ENCODE results near the gene FOXB2.

The FOXB2 gene

GRCh38 chr9:77010527-77010926 is 8.9 kb upstream of the FOXB2 start:
- TF ChIP-seq, protein P1, sequence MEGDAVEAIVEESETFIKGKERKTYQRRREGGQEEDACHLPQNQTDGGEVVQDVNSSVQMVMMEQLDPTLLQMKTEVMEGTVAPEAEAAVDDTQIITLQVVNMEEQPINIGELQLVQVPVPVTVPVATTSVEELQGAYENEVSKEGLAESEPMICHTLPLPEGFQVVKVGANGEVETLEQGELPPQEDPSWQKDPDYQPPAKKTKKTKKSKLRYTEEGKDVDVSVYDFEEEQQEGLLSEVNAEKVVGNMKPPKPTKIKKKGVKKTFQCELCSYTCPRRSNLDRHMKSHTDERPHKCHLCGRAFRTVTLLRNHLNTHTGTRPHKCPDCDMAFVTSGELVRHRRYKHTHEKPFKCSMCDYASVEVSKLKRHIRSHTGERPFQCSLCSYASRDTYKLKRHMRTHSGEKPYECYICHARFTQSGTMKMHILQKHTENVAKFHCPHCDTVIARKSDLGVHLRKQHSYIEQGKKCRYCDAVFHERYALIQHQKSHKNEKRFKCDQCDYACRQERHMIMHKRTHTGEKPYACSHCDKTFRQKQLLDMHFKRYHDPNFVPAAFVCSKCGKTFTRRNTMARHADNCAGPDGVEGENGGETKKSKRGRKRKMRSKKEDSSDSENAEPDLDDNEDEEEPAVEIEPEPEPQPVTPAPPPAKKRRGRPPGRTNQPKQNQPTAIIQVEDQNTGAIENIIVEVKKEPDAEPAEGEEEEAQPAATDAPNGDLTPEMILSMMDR (IDR thresholded peaks at IDR 0.05; ENCODE audit: low read depth, low read length, missing control alignments), result no peak
- no peak for DNase-seq (ENCODE audit: extremely low read depth, low read depth)
- no peak overlapping the region for H3K4me3 ChIP-seq (replicated peaks; ENCODE audit: low read depth, low read length)

DNA sequence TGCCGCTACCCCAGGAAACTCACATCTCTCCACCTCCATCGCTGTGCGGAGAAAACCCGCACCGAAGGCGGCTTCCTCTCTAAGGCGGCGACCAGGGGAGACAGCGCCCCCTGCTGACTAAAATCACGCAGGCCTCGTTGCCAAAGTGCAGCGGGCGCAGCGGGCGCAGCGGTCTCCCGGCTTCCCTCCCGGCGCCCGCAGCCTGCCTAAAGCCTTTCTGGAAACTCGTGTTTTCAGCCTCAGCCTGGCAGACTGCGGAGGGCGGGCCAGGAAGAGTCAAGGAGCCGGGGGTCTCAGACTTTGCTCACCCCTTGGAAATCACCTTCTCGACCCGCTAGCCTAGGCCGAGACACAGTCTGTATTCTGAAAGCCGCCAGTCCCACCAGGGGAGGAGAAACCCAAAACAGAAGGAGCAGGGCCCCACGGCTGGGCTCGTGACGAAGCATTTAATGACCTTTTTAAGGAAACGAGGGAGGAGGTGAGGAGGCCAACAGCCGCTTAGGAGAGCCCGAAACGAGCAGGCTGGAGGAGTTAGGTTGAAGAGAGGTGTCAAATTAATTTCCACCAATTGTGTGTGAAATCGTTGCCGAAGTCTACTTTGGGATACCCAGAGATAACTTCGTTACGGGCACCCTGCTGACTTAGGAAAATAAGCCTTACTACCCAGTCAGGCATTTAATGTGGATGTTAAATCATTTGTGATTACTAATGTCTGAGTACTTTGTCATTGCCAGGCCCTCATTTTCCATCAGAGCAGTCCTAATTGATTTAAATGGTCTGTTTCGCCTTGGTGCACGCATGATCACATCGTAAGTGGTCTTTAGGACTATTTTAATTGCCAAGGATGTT is 7.3 kb upstream of the FOXB2 start:
- no peak overlapping the region for H3K4me3 ChIP-seq (replicated peaks; ENCODE audit: low read depth, low read length)
- TF ChIP-seq, protein P1 (IDR thresholded peaks at IDR 0.05; ENCODE audit: low read depth, low read length, missing control alignments), result peak; percentile 68
- no peak for DNase-seq (ENCODE audit: extremely low read depth, low read depth)

DNA sequence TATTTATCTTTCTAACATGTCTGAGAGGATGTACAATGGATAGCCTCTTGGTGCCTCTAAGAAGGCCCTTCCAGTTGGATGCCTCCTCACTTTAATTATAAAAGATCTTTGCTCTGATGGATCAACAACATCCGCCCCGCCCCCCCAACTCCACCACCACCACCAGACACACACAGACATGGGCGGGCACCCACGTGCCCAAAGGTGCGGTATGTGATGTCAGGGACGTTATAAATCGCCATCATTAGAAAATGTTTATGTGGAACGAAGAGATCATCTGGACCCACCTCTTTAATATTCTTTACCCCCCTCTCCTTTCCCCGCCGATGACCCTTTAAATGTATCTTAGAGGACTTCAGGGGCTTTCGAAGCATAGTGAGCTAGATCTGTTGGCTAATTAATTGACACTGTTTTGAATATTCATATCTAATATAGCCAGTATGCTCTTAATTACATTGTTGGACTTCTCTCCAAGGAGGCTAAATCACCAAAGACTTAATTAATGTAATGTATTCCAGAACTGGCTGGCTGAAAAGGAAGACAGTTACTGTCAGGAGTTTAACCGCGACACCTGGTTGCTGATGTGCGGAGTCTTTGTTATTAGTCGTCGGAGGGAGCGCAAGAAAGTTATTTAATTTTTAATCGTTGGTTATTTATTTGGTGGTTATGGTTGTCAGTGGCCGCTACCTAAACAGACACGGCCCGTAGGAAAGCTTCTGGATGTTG is 6.1 kb upstream of the FOXB2 start:
- H3K4me3 ChIP-seq (replicated peaks; ENCODE audit: low read depth, low read length), result no peak overlapping the region
- TF ChIP-seq, protein P1 (IDR thresholded peaks at IDR 0.05; ENCODE audit: low read depth, low read length, missing control alignments), result no peak
- DNase-seq (ENCODE audit: extremely low read depth, low read depth), result no peak

DNA sequence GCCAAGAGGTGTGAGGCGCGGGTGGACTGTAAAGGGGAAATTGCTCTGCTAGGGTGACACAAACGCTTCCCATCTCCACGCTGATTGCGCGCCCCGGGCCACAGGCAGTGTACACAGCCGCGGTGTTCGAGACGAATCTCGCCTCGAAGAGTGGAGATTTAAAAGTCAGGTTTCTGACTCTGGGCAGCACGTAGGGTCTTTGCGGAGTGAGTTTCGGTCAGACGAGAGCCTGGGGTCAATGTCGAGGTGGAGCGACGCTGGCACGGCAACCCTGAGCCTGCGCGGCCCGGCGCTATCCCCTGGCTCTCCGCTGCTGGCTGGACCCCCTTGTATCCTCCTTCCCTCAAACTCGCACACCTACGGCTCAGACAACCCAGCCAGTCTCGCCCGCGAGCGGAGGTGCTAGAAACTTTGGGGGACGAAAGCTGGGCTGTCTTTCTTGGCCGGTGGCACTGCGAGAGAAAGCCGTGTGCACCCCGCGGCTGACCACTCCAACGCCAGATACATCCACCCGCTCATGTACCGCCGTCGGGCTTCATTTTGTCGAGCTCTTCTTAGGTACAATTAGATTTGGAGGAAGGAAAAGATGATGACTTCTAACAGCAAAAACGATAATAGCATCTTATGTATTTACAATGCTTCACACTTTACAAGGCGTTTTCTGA is 5.4 kb upstream of the FOXB2 start:
- no peak for DNase-seq (ENCODE audit: extremely low read depth, low read depth)
- H3K4me3 ChIP-seq (replicated peaks; ENCODE audit: low read depth, low read length), result no peak overlapping the region
- TF ChIP-seq, protein P1 (IDR thresholded peaks at IDR 0.05; ENCODE audit: low read depth, low read length, missing control alignments), result no peak

GRCh38 chr9:77014597-77015263 is 4.7 kb upstream of the FOXB2 start:
- DNase-seq (ENCODE audit: extremely low read depth, low read depth), result no peak
- H3K4me3 ChIP-seq (replicated peaks; ENCODE audit: low read depth, low read length), result no peak overlapping the region
- TF ChIP-seq, protein P1 (IDR thresholded peaks at IDR 0.05; ENCODE audit: low read depth, low read length, missing control alignments), result no peak

DNA sequence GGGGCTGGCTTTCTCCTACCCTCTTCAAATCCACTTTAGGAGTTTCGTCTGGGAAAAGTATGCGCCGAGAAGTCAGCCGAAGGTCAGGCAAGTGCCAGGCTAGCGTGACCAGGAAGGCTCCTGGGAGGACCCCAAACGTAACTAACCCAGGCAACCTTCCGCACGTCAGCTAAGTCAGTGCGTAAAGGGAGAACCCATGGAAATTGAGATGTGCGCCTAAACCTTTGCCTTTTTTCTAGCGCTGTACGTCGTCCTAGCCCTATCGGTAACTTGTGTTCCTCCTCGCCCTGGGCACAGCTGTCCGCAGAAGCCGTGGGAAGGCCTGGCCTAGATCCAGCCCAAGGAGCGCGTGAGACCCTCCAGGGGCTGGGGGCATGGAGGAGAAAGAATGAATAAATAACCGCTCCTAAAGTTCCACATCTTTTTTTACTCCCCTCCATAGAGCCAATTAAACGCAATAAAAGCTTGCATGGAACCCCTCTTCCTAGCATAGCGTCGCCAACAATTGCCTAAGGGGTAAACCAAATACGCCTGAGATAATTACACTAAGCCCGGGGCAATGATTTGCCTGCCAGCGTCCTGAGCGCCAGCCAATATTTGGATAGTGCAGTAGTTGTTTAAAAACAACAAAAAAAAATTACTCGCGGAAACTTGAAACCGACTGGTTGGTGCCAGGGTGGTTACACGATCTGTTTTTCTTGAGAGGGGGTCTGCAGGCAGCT is 4.0 kb upstream of the FOXB2 start:
- no peak overlapping the region for H3K4me3 ChIP-seq (replicated peaks; ENCODE audit: low read depth, low read length)
- TF ChIP-seq, protein P1 (IDR thresholded peaks at IDR 0.05; ENCODE audit: low read depth, low read length, missing control alignments), result no peak
- no peak for DNase-seq (ENCODE audit: extremely low read depth, low read depth)
